Measurements from ENCODE around the gene MAPK7.

Gene MAPK7

GRCh38 chr17:19343256-19343630, 35.1 kb upstream of the MAPK7 start:
- H3K4me3 ChIP-seq (ENCODE audit: low read depth, low read length): no peak overlapping the region
- no peak for TF ChIP-seq CTCF (IDR thresholded peaks at IDR 0.05; ENCODE audit: low read depth, low read length)

GRCh38 chr17:19343671-19344151, 34.6 kb upstream of the MAPK7 start:
- no peak overlapping the region for H3K4me3 ChIP-seq (ENCODE audit: low read depth, low read length)
- no peak for TF ChIP-seq CTCF (IDR thresholded peaks at IDR 0.05; ENCODE audit: low read depth, low read length)

GRCh38 chr17:19344311-19345066, 33.8 kb upstream of the MAPK7 start:
- TF ChIP-seq CTCF (IDR thresholded peaks at IDR 0.05; ENCODE audit: low read depth, low read length): no peak
- no peak overlapping the region for H3K4me3 ChIP-seq (ENCODE audit: low read depth, low read length)

GRCh38 chr17:19345067-19345460, 33.2 kb upstream of the MAPK7 start:
- no peak for TF ChIP-seq CTCF (IDR thresholded peaks at IDR 0.05; ENCODE audit: low read depth, low read length)

GRCh38 chr17:19345486-19346350, 32.6 kb upstream of the MAPK7 start:
- H3K4me3 ChIP-seq (ENCODE audit: low read depth, low read length): no peak overlapping the region
- TF ChIP-seq CTCF (IDR thresholded peaks at IDR 0.05; ENCODE audit: low read depth, low read length): no peak

More at GRCh38 chr17:19345067-19345460, 33.2 kb upstream of the MAPK7 start:
- H3K4me3 ChIP-seq (ENCODE audit: low read depth, low read length): no peak overlapping the region

GRCh38 chr17:19346351-19347255, 31.7 kb upstream of the MAPK7 start:
- no peak for TF ChIP-seq CTCF (IDR thresholded peaks at IDR 0.05; ENCODE audit: low read depth, low read length)

More at GRCh38 chr17:19346351-19347255, 31.7 kb upstream of the MAPK7 start:
- H3K4me3 ChIP-seq (ENCODE audit: low read depth, low read length): no peak overlapping the region

Data from WI38 (cell line).